SH-SY5Y (cell line): Measurements from ENCODE around the gene FAXC.

ENCODE experiments used
- GATA2 ChIP-seq: IDR thresholded peaks from 2 replicates; pipeline ENCODE4 v1.6.1; 2011; ENCODE audit warnings: mild to moderate bottlenecking, low read depth, low read length
- GATA3 ChIP-seq: IDR thresholded peaks from 2 replicates; pipeline ENCODE4 v1.6.1; 2011; ENCODE audit warnings: low read depth, mild to moderate bottlenecking, low read length, moderate library complexity

GRCh38 chr6:99369533-99369932 is 20.1 kb upstream of the FAXC start:
- TF ChIP-seq GATA3 (no peak), GATA2 (no peak)
